GM18858 (cell line): ENCODE measurements around the gene XYLT1.
"Not testable (repeated sequence)": the region's sequence is repeated elsewhere in the genome, so short reads cannot be mapped to it uniquely, and the experiment has no call there.

Source experiments
- ATAC-seq: cut with Tn5 transposase; IDR thresholded peaks from one replicate; pipeline ENCODE4 v1.9.1; 2021; ENCODE audit not compliant: unreplicated experiment

XYLT1 gene

GRCh38 chr16:17339764-17340541 lies 130.8 kb downstream of the XYLT1 start:
- ATAC-seq, result no peak

DNA sequence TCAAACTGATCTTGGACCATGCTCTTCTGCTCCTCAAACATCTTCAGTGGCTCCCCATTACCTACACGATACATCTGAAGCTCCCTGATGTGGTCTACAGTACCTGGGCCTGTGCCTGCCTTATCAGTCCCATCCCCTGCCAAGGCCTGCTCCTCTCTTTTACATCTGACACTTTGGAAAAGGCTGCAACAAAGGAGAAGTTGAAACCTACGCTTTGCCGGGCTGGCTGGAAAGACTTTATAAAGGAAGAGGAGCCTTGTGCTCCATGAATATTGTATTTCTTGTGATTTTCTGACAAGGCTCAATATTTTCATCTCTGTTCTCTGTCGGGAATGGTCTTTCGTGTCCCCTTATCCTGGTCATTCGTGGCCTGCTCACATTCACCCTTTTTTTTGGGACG lies 132.5 kb downstream of the XYLT1 start:
- ATAC-seq, result no peak

- no peak for ATAC-seq
Observed at GRCh38 chr16:17336530-17336900, 134.2 kb downstream of the XYLT1 start.

- no peak for ATAC-seq
Observed at GRCh38 chr16:17335826-17336529, 134.8 kb downstream of the XYLT1 start.

DNA sequence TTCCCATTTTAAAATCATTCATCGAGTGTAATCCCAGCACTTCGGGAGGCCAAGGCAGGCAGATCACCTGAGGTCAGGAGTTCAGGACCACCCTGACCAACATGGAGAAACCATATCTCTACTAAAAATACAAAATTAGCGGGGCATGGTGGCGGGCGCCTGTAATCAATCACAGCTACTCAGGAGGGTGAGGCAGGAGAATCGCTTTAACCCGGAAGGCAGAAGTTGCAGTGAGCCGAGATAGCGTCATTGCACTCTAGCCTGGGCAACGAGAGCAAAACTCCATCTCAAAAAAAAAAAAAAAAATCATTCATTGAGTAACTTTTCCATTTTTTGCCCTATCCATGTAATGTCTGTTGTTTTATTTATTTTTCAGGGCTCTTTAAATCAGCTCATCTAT lies 135.4 kb downstream of the XYLT1 start:
- ATAC-seq, result not testable (repeated sequence)

GRCh38 chr16:17334096-17334495 lies 136.7 kb downstream of the XYLT1 start:
- no peak for ATAC-seq

DNA sequence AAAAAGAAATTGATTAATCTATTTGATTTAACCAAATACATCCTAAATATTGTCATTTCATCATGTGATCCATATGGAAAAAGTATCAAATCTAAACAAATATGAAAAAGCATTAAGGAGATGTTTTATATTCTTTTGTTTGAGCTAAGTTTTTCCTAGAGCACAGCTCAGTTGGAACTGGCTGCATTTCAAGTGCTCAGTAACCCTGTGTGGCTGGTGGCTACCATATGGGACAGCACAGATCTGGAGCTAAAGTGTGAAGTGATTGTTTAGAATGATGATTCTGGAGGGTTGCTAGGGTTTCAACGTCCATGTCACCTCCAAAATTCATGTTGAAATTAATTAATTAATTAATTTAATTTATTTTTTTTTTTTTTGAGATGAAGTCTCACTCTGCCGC lies 137.5 kb downstream of the XYLT1 start:
- no peak for ATAC-seq

GRCh38 chr16:17331991-17332390 lies 138.8 kb downstream of the XYLT1 start:
- no peak for ATAC-seq

DNA sequence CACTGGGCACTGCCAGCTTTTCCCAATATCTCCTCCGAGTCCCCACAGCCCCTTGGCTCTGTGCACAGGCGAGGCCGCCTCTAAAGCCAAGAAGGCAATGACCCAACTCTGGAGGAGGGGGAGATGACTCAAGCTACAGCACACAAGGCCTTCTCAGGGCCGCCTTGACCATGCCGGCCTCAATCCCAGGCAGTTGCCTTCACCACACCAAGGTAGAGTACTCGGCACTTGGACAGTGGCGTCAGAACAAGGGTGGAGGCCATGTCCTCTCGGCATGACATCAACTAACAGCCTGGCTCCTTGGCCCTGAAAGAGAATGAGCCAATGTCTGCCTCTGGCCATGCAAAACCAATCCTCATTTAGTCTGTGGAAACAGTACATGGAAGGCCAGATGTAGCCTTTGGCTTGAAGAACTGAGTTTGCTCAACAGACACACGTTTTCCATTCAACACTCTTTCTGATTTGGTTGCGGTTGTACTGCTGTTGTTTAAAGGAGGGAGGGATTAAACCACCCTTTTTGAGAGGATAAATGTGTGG lies 139.6 kb downstream of the XYLT1 start:
- ATAC-seq, result no peak

DNA sequence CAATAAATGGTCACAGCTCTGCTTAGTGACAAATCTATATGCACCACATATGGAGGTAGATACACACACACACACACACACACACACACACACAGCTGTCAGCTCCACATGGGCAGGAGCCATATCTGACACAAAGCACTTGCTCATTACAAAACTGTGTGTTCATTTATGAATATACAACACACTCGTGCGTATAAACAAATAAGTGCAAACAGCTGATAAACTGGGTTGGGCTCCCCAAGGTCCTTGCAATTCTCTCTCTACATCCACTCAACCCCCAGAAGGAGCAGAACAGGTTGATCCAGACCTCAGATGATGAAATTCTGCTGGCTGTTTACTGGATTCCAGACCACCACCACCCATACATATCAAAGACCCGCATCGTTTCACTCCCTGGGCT lies 140.7 kb downstream of the XYLT1 start:
- ATAC-seq, result no peak

GRCh38 chr16:17329391-17329790 lies 141.4 kb downstream of the XYLT1 start:
- no peak for ATAC-seq

GRCh38 chr16:17328932-17329331 lies 141.8 kb downstream of the XYLT1 start:
- ATAC-seq, result no peak

- no peak for ATAC-seq
Observed at GRCh38 chr16:17327664-17328335, 143.0 kb downstream of the XYLT1 start.

- no peak for ATAC-seq
Observed at GRCh38 chr16:17325476-17326143, 145.2 kb downstream of the XYLT1 start.

DNA sequence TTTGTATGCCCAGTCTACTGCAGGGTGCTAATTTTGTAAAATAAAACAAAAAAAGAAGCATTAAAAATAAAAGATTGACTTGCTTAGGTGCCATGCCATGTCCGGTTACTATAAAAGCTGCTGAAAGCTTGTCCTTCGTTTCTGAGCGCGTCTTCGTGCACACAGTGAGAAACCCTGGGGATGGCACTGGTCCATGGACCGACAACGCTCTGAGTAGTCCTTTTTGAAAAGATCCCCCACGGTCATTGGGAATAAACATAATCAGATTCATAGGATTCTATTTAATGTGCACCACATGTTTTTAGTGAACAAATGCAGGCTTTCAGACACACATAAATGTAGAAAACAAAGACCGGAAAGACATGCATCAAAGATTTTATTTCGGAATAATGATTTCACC lies 146.3 kb downstream of the XYLT1 start:
- ATAC-seq, result no peak

DNA sequence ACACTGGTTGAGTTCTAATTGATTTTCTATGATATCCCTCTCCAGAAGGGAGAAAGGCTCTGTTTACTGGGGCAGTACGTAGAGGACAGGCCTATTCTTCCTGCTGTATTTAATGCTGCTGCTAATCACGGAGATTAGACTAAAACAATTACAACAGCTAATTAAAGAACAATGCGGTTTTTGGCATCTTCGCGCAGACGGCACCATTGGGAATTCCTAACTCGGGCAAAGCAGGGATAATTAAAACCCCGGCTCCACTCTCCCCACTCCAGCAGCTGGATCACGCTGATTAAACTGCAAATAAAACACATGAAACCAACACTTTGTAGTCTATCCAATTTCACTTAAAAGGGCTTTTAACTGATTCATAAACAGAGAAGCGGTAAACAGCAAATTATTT lies 147.6 kb downstream of the XYLT1 start:
- ATAC-seq, result no peak

DNA sequence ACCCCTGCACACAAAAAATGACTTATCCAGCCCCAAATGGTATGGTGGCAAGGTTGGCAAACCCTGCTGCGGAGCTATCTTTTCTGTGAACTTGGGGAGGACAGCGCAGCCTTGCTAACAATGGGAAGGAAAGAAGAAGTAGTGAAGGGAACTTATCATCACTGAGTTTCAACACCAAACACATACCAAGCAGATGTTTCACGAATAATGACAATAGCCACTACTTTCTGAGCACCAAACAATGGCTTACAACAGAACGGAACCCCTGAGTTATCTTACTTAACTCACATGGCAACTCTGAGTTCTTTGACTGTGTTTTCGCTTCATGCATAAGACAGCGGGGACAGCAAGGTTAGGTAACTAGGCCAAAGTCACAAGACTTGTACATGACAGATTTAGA lies 148.9 kb downstream of the XYLT1 start:
- no peak for ATAC-seq

DNA sequence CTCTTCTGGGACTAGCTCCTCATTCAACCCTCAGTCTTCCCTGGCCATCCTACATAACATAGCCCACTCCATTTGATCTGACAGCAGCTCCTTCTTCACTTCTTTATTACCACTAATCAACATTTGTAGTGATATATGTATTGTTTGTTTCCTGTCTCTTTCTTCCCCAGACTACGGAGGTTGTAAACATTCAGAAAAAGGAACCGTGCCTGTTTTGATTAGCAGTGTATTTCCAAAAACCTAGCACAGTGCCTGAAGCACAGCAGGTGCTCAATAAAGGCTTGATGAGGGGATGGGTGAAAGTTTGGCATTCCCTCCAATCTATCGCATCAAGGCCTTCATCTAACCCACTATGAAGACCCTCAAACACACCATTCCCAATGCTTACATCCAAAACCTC lies 150.8 kb downstream of the XYLT1 start:
- no peak for ATAC-seq

DNA sequence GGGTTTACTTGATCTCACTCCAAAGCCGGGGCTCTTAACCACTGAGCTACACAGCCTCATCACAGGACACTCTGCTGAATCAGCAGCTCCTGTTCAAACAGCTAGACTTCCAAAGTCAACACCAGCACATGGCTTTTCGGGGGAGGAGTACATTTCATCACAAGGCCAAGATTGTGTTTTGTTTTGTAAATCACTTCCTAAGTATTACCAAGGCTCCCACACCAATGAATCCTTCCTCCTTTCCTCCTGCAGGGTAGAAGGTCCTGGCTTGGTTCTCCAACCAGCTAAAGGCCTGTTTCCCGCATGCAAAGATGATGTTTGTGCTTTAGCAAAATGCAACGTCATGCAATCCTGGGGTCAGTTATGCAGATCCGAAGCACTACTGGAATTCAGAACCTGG lies 152.5 kb downstream of the XYLT1 start:
- ATAC-seq, result no peak

GRCh38 chr16:17316005-17316404 lies 154.8 kb downstream of the XYLT1 start:
- ATAC-seq, result no peak

DNA sequence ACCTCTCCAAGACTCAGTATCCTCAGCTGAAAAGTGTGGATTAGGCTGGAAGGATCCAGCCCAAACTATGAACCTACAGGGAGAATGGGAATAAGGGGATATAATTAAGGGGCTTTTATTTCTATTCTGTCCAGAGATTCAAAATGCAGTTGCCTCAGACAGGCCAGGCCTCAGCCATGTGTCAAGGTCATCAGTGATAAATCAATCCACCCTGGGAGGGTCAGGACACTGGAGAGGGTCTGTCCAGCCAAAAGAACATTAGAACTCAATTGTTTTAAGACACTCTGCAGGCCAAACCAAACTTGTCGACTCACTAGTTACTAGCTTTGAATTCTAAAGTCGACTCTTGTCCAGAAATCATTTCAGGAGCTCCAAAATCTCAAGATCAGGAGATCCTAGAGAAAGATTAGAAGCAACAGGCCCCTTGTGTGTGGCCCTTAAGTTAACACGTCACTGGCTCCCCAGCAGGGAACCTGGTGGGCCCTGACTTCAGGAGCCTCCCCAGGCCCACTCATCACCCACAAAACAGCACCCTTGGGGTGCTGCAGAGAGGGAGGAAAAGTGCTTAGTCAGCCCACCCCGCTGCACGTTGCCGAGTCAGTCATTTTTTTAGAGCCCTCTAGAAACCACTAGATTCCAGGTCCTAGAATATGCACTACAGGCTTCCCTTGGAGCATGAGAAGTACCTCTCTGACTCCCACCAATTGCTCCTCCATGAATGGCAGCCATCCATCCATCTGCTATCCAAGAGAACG lies 156.8 kb downstream of the XYLT1 start:
- ATAC-seq, result no peak
